ENCODE measurements around the gene GGACT.

The GGACT gene

DNA sequence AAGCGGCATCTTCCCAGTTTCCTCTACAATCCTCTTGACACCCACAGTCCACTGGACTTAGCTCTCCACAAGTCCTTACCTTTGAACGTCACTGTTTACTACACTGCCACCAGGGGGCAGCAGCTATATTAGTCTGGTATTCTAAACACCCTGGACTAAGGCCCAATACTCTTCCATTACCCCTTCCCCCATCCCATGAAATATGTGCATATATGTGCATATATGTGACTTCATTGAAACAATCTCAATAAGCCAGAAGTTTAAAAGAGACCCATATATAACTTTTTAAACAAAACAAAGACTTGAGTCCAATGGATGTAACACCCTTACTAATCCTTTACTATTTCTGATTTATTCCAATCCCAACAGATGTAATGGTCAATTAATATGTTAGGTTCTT lies 15.5 kb downstream of the GGACT start:
- H3K27me3 ChIP-seq (ENCODE audit: control insufficient read depth, insufficient read depth, low read length), result no peaks in the 10 kb centered on the region
- H3K9ac ChIP-seq (ENCODE audit: low read depth, low read length), result no peak overlapping the region
- no peaks in the 10 kb centered on the region for H3K4me1 ChIP-seq (ENCODE audit: control insufficient read depth, insufficient read depth, low read length)
- H3K4me3 ChIP-seq (ENCODE audit: low read depth, low read length), result no peak overlapping the region
- peaks cover 3% of the 10 kb centered on the region; the same call in 1 of the 2 replicates for H3K9me3 ChIP-seq (ENCODE audit: control insufficient read depth, insufficient read depth, low read length)
- H3K27ac ChIP-seq (ENCODE audit: low read depth, low read length), result no peak overlapping the region
- no peaks in the 10 kb centered on the region for H3K36me3 ChIP-seq (ENCODE audit: control insufficient read depth, insufficient read depth, low read length)

DNA sequence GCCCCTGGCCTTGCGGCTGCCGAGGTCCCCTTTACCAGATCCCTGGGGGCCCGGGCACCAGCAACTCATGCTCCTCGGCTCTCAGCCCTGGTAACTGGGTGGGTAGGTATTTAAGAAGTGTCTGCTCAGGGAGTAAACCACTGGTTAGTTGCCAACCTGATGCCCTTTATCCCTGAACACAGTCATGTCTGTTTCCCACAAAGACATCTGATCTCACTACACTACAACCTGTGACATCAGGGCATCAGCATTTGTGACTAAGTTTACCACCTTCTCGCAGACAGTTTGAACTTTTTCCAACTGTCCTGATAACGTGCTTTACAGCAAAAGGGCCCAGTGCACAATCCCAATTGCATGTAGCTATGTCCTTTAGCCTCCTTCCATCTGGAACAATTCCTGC lies 22.0 kb downstream of the GGACT start:
- no peak overlapping the region for H3K27ac ChIP-seq (ENCODE audit: low read depth, low read length)
- no peaks in the 10 kb centered on the region for H3K4me1 ChIP-seq (ENCODE audit: control insufficient read depth, insufficient read depth, low read length)
- no peak overlapping the region for H3K4me3 ChIP-seq (ENCODE audit: low read depth, low read length)
- H3K9ac ChIP-seq (ENCODE audit: low read depth, low read length), result no peak overlapping the region
- H3K27me3 ChIP-seq (ENCODE audit: control insufficient read depth, insufficient read depth, low read length), result no peaks in the 10 kb centered on the region
- H3K36me3 ChIP-seq (ENCODE audit: control insufficient read depth, insufficient read depth, low read length), result no peaks in the 10 kb centered on the region
- H3K9me3 ChIP-seq (ENCODE audit: control insufficient read depth, insufficient read depth, low read length), result peaks cover 3% of the 10 kb centered on the region; the same call in 1 of the 2 replicates

DNA sequence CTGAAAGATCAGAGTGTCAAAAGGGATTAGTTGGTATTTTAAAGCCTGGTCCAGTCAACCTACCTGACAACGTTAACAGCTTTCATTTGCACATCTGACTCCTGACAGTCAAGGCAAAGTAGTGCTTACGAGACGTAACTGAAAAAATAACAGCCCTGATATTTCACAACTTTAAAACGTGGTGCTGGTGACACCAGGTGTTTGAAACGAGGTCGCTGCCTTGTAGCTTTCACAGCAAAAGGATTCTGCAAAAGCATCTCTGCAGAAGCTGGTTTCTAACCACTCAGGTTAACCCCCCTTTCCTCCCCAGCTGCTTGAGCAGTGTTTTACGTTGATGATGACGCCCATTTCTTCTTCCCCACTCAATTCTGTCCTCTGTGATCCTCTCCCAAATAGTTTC lies 23.3 kb downstream of the GGACT start:
- H3K4me1 ChIP-seq (ENCODE audit: control insufficient read depth, insufficient read depth, low read length), result no peaks in the 10 kb centered on the region
- H3K9ac ChIP-seq (ENCODE audit: low read depth, low read length), result no peak overlapping the region
- no peaks in the 10 kb centered on the region for H3K27me3 ChIP-seq (ENCODE audit: control insufficient read depth, insufficient read depth, low read length)
- H3K9me3 ChIP-seq (ENCODE audit: control insufficient read depth, insufficient read depth, low read length), result peaks cover 3% of the 10 kb centered on the region; the same call in 1 of the 2 replicates
- H3K4me3 ChIP-seq (ENCODE audit: low read depth, low read length), result no peak overlapping the region
- H3K36me3 ChIP-seq (ENCODE audit: control insufficient read depth, insufficient read depth, low read length), result no peaks in the 10 kb centered on the region
- no peak overlapping the region for H3K27ac ChIP-seq (ENCODE audit: low read depth, low read length)

DNA sequence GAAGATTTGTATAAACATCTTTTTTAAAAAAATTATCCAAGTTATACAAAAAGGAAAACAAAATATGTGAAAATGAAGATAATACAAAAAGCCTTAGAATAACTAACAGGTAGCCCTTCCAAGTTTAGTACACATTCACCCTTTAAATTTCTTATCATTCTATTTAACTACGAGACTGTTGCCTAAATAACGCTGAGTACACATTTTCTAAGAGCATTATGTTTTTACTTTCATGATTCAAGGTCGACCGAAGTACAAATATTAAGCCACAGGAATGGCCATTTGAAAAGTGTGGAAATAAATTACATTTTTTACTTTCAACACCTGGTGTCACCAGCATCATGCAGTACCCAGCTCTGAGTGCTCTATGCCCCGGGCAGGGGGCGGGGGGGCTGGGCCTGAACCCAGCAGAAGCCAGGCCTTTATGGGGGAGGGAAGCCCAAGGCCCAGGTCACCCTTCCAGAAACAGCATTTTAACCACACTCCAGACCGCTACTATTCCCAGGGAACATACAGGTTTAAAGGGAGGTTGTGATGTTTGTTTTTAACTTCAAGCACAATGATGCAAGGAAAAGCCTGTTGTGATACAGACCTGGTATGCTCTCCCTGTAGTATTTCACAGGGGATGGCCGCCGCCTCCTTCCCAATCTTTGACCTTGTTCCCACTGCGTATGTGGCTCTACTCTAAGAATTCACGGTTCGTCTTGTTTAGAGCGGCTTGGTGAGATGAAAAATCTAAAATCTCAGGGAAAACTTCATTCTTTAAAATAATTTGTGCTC lies 24.0 kb downstream of the GGACT start:
- Histone ChIP-seq H3K4me3 (ENCODE audit: low read depth, low read length) (no peak overlapping the region), H3K9me3 (ENCODE audit: control insufficient read depth, insufficient read depth, low read length) (peaks cover 3% of the 10 kb centered on the region; the same call in 1 of the 2 replicates), H3K36me3 (ENCODE audit: control insufficient read depth, insufficient read depth, low read length) (no peaks in the 10 kb centered on the region), H3K9ac (ENCODE audit: low read depth, low read length) (no peak overlapping the region), H3K4me1 (ENCODE audit: control insufficient read depth, insufficient read depth, low read length) (no peaks in the 10 kb centered on the region), H3K27me3 (ENCODE audit: control insufficient read depth, insufficient read depth, low read length) (no peaks in the 10 kb centered on the region), H3K27ac (ENCODE audit: low read depth, low read length) (no peak overlapping the region)

DNA sequence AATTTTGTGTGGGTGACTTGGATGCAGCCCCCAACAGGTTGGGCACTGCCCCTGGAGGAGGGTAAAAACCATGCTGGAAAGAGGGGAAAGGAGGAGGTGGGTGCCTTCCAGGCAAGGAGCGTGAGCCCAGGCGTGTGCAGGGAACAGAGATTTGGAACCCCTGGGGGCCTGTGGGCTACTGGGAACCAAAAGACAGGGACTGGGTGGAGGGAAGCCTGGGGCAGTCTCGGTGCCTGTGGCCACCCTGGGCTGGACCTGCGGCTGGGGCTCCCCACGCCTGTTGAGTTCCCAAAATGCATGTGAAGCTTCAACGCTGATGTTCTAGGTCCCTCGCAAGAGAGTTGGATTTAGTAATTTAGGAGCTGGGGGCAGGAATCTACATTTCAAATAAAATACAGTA lies 24.8 kb downstream of the GGACT start:
- Histone ChIP-seq H3K9ac (ENCODE audit: low read depth, low read length) (no peak overlapping the region), H3K27me3 (ENCODE audit: control insufficient read depth, insufficient read depth, low read length) (no peaks in the 10 kb centered on the region), H3K27ac (ENCODE audit: low read depth, low read length) (no peak overlapping the region), H3K9me3 (ENCODE audit: control insufficient read depth, insufficient read depth, low read length) (no peaks in the 10 kb centered on the region), H3K36me3 (ENCODE audit: control insufficient read depth, insufficient read depth, low read length) (no peaks in the 10 kb centered on the region), H3K4me3 (ENCODE audit: low read depth, low read length) (no peak overlapping the region), H3K4me1 (ENCODE audit: control insufficient read depth, insufficient read depth, low read length) (no peaks in the 10 kb centered on the region)

DNA sequence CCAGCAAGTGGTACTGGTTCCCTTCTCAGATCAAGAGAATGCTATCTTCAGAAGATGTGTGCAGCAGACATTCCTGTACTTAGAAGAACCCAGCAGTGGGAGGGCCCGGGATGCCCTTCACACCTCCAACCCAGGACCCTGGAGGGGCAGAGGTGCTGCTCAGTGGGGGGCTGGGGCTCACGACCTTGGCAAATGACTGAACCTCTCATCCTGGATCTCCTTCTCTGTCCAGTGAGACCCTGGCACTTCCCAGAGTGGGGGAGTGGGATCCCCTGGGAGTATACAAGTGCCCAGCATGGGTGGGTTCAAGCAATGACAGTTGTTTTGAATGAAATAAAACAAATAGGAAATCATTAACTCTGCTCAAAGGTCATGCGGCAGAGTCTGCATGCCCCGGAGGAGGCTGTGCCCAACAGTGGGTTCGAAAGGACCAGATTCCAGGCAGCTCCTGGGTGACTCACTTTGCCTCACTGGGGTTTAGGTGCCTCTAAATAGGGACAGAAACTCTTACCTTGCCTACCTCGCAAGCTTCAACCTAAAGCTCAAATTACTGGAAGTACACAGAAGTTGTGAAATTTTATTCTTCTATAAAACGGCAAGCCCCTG lies 26.9 kb downstream of the GGACT start:
- Histone ChIP-seq H3K27me3 (ENCODE audit: control insufficient read depth, insufficient read depth, low read length) (no peaks in the 10 kb centered on the region), H3K4me1 (ENCODE audit: control insufficient read depth, insufficient read depth, low read length) (no peaks in the 10 kb centered on the region), H3K36me3 (ENCODE audit: control insufficient read depth, insufficient read depth, low read length) (no peaks in the 10 kb centered on the region), H3K27ac (ENCODE audit: low read depth, low read length) (no peak overlapping the region), H3K4me3 (ENCODE audit: low read depth, low read length) (no peak overlapping the region), H3K9ac (ENCODE audit: low read depth, low read length) (no peak overlapping the region), H3K9me3 (ENCODE audit: control insufficient read depth, insufficient read depth, low read length) (no peaks in the 10 kb centered on the region)

DNA sequence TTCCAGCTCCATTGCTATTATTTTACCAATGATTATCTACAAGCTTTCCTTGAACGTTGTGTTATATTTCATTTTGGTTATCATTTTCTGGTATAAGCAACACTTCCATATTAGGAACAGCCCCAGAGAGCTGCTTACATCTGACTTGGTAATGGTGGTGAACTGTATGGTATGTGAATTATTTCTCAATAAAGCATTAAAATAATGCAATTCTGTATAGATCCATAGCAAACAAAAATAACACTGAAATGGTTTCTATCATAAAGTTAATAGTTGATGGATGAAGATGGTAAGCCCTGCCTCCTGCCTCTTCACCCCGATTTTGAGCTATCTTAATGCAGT lies 27.5 kb downstream of the GGACT start:
- H3K4me3 ChIP-seq (ENCODE audit: low read depth, low read length), result no peak overlapping the region
- no peaks in the 10 kb centered on the region for H3K4me1 ChIP-seq (ENCODE audit: control insufficient read depth, insufficient read depth, low read length)
- no peak overlapping the region for H3K27ac ChIP-seq (ENCODE audit: low read depth, low read length)
- no peaks in the 10 kb centered on the region for H3K27me3 ChIP-seq (ENCODE audit: control insufficient read depth, insufficient read depth, low read length)
- no peaks in the 10 kb centered on the region for H3K9me3 ChIP-seq (ENCODE audit: control insufficient read depth, insufficient read depth, low read length)
- no peaks in the 10 kb centered on the region for H3K36me3 ChIP-seq (ENCODE audit: control insufficient read depth, insufficient read depth, low read length)
- no peak overlapping the region for H3K9ac ChIP-seq (ENCODE audit: low read depth, low read length)

DNA sequence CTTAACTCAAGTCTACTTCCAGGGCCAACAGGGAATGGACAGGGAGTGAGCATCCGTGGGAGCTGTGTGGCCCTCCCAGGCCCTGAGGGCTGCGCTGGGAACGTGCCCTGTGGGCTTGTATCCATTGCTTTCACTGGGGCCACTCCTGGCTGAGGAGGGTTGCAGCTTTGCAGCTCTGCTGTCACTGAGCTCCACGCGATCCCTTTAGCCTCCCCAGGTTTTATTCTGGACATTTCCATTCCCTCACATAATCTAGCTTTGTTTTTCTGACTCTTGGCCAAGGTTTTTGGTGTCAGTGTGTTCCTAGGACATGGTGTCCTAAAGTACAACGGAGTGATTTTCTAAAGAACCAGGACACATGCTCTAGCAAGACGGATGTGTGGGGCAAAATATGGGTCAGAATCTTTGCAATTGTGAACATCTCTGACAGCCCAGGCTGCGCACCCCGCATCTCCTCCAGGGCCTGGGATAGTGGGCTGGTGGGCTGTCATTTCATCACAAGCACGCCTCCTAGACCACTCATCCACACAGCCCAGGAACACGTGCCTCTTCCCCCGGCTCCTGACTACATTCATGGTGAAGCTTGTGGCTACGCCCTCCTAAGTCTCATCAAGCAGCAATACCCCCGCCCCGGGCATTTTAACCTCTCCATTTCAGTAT lies 28.0 kb downstream of the GGACT start:
- Histone ChIP-seq H3K4me1 (ENCODE audit: control insufficient read depth, insufficient read depth, low read length) (no peaks in the 10 kb centered on the region), H3K9me3 (ENCODE audit: control insufficient read depth, insufficient read depth, low read length) (no peaks in the 10 kb centered on the region), H3K27ac (ENCODE audit: low read depth, low read length) (no peak overlapping the region), H3K36me3 (ENCODE audit: control insufficient read depth, insufficient read depth, low read length) (no peaks in the 10 kb centered on the region), H3K9ac (ENCODE audit: low read depth, low read length) (no peak overlapping the region), H3K27me3 (ENCODE audit: control insufficient read depth, insufficient read depth, low read length) (no peaks in the 10 kb centered on the region), H3K4me3 (ENCODE audit: low read depth, low read length) (no peak overlapping the region)

DNA sequence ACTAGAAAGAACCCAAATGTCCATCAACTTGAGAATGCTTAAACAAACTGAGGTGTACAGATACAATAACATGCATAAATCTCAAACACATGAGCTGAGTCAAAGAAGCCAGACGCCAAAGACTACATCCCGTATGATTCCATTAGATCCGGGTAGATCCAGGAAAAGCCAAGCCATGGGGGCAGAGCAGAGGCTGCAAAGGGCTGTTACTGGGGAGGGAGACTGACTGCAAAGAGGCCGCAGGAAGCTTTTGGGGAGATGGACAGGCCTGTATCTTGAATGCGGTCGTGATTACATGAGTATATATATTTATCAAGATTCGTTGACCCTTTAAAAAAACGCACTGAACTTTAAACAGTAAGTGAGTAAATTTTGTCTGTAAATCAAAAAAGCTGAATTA lies 28.7 kb downstream of the GGACT start:
- Histone ChIP-seq H3K4me1 (ENCODE audit: control insufficient read depth, insufficient read depth, low read length) (no peaks in the 10 kb centered on the region), H3K36me3 (ENCODE audit: control insufficient read depth, insufficient read depth, low read length) (no peaks in the 10 kb centered on the region), H3K9me3 (ENCODE audit: control insufficient read depth, insufficient read depth, low read length) (no peaks in the 10 kb centered on the region), H3K27ac (ENCODE audit: low read depth, low read length) (no peak overlapping the region), H3K27me3 (ENCODE audit: control insufficient read depth, insufficient read depth, low read length) (no peaks in the 10 kb centered on the region), H3K9ac (ENCODE audit: low read depth, low read length) (no peak overlapping the region), H3K4me3 (ENCODE audit: low read depth, low read length) (no peak overlapping the region)

DNA sequence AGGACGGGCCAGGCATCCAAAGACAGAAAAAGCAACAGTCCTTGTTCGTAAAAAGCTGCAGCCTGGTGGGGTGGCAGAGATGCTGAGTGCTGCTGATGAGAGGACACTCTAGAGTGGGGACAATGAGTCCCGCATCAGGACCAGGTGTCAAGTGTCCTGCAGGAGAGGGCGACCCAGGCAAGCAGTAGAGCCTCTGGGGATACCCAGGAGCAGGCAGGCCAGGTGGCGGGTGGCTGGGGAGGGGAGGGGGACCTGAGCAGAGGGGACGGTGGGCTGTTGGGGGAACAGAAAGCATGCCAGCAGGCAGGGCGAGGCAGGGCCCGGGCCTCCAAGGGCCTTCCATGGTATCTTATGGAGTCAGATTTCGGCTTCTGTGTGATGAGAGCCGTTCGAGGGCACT lies 35.8 kb downstream of the GGACT start:
- no peak overlapping the region for H3K9ac ChIP-seq (ENCODE audit: low read depth, low read length)
- H3K27me3 ChIP-seq (ENCODE audit: control insufficient read depth, insufficient read depth, low read length), result no peaks in the 10 kb centered on the region
- no peaks in the 10 kb centered on the region for H3K36me3 ChIP-seq (ENCODE audit: control insufficient read depth, insufficient read depth, low read length)
- no peaks in the 10 kb centered on the region for H3K9me3 ChIP-seq (ENCODE audit: control insufficient read depth, insufficient read depth, low read length)
- no peak overlapping the region for H3K27ac ChIP-seq (ENCODE audit: low read depth, low read length)
- H3K4me1 ChIP-seq (ENCODE audit: control insufficient read depth, insufficient read depth, low read length), result no peaks in the 10 kb centered on the region
- H3K4me3 ChIP-seq (ENCODE audit: low read depth, low read length), result no peak overlapping the region

DNA sequence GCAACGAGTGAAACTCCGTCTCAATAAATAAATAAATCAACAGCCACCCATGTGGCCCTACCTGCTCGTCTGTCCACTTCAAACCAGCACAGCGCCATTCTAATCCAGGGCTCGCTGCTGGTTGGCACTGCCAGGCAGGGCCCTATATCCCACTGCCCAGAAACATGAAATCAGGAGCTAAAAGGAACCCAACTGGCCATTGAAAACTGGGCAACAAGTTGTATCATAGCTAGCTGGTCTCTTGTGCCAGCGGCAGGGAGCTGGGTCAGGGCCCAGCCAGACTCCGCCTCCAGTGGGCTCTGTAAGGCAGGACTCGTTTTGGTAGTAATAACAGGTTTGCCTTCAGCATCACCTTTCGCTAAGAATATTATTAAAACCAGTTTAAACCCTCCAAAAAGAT lies 39.3 kb downstream of the GGACT start:
- no peak overlapping the region for H3K27ac ChIP-seq (ENCODE audit: low read depth, low read length)
- H3K9me3 ChIP-seq (ENCODE audit: control insufficient read depth, insufficient read depth, low read length), result no peaks in the 10 kb centered on the region
- no peaks in the 10 kb centered on the region for H3K27me3 ChIP-seq (ENCODE audit: control insufficient read depth, insufficient read depth, low read length)
- H3K4me1 ChIP-seq (ENCODE audit: control insufficient read depth, insufficient read depth, low read length), result no peaks in the 10 kb centered on the region
- H3K9ac ChIP-seq (ENCODE audit: low read depth, low read length), result no peak overlapping the region
- no peak overlapping the region for H3K4me3 ChIP-seq (ENCODE audit: low read depth, low read length)
- H3K36me3 ChIP-seq (ENCODE audit: control insufficient read depth, insufficient read depth, low read length), result no peaks in the 10 kb centered on the region
